Astrocyte (in vitro differentiated cells and primary cell): ENCODE results near the gene NSUN5.
"Not testable (repeated sequence)": the region's sequence is repeated elsewhere in the genome, so short reads cannot be mapped to it uniquely, and the experiment has no call there.

Source experiments
- EZH2 ChIP-seq: IDR thresholded peaks from 2 replicates; pipeline ENCODE4 v1.6.1; 2012; ENCODE audit warnings: mild to moderate bottlenecking, low read length, inconsistent platforms; ENCODE audit not compliant: insufficient read depth
- TF ChIP-seq, protein P1 (sequence below): IDR thresholded peaks from 2 replicates; pipeline ENCODE4 v1.5.1; 2011; ENCODE audit warnings: low read depth, mild to moderate bottlenecking, inconsistent platforms, low read length, moderate library complexity; ENCODE audit not compliant: insufficient read depth

DNA sequence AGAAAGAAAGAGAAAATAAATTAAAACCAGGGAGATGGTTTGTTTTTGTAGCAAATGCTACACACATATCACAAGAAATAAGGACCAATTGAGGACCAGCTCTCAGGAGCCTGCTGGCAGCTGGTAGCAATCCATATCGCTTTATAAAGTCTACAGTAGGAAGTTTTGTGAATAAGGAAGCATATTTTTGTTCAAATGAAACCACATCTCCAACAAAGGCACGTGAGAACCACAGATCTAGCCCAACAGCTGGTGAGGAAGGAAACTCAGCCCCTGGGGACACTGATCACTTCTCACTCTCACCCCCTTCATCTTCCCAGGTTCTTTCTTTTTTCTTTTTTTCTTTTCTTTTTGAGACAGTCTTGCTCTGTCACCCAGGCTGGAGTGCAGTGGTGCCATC lies 46.2 kb downstream of the NSUN5 start:
- TF ChIP-seq, protein P1, sequence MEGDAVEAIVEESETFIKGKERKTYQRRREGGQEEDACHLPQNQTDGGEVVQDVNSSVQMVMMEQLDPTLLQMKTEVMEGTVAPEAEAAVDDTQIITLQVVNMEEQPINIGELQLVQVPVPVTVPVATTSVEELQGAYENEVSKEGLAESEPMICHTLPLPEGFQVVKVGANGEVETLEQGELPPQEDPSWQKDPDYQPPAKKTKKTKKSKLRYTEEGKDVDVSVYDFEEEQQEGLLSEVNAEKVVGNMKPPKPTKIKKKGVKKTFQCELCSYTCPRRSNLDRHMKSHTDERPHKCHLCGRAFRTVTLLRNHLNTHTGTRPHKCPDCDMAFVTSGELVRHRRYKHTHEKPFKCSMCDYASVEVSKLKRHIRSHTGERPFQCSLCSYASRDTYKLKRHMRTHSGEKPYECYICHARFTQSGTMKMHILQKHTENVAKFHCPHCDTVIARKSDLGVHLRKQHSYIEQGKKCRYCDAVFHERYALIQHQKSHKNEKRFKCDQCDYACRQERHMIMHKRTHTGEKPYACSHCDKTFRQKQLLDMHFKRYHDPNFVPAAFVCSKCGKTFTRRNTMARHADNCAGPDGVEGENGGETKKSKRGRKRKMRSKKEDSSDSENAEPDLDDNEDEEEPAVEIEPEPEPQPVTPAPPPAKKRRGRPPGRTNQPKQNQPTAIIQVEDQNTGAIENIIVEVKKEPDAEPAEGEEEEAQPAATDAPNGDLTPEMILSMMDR, result not testable (repeated sequence)
- TF ChIP-seq EZH2, result not testable (repeated sequence)
